Measurements from ENCODE around the gene ATF7. TPM values are rescaled to one million over a fixed set of nuclear protein-coding genes. Genes with fewer than 3 reads are reported as not detected.

Gene ATF7
- total RNA-seq, 1 donor = 28.6 TPM

GRCh38 chr12:53623548-53624385, 2.4 kb downstream of the ATF7 start:
- TF ChIP-seq, protein P1, sequence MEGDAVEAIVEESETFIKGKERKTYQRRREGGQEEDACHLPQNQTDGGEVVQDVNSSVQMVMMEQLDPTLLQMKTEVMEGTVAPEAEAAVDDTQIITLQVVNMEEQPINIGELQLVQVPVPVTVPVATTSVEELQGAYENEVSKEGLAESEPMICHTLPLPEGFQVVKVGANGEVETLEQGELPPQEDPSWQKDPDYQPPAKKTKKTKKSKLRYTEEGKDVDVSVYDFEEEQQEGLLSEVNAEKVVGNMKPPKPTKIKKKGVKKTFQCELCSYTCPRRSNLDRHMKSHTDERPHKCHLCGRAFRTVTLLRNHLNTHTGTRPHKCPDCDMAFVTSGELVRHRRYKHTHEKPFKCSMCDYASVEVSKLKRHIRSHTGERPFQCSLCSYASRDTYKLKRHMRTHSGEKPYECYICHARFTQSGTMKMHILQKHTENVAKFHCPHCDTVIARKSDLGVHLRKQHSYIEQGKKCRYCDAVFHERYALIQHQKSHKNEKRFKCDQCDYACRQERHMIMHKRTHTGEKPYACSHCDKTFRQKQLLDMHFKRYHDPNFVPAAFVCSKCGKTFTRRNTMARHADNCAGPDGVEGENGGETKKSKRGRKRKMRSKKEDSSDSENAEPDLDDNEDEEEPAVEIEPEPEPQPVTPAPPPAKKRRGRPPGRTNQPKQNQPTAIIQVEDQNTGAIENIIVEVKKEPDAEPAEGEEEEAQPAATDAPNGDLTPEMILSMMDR (IDR thresholded peaks at IDR 0.05; ENCODE audit: insufficient read depth, low read length) = no peak
- DNase-seq (ENCODE audit: low read depth) = peak; percentile 77
- H3K4me3 ChIP-seq (ENCODE audit: low read depth, low read length) = peak overlapping the region; percentile 92

DNA sequence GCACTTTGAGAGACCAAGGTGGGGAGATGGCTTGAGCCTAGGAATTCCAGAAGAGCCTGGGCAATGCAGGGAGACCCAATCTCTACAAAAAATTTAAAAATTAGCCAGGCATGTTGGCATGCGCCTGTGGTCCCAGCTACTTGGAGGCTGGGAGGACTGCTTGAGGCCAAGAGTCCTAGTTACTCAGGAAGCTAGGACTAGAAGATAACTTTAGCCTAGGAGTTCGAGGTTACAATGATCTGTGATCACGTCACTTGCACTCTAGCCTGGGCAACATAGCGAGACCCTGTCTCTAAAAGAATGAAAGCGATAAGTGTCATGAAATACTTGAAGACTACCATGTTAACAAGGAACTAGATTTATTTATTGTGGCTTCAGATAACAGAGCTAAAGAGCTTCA, 3.5 kb downstream of the ATF7 start:
- TF ChIP-seq, protein P1 (IDR thresholded peaks at IDR 0.05; ENCODE audit: insufficient read depth, low read length) = no peak
- DNase-seq (ENCODE audit: low read depth) = no peak
- H3K4me3 ChIP-seq (ENCODE audit: low read depth, low read length) = no peak overlapping the region

- DNase-seq (ENCODE audit: low read depth) = peak; percentile 36
- TF ChIP-seq, protein P1 (IDR thresholded peaks at IDR 0.05; ENCODE audit: insufficient read depth, low read length) = no peak
- peak overlapping the region; percentile 51 for H3K4me3 ChIP-seq (ENCODE audit: low read depth, low read length)
These were observed 7.9 kb downstream of the ATF7 start for GRCh38 chr12:53618275-53618674.

DNA sequence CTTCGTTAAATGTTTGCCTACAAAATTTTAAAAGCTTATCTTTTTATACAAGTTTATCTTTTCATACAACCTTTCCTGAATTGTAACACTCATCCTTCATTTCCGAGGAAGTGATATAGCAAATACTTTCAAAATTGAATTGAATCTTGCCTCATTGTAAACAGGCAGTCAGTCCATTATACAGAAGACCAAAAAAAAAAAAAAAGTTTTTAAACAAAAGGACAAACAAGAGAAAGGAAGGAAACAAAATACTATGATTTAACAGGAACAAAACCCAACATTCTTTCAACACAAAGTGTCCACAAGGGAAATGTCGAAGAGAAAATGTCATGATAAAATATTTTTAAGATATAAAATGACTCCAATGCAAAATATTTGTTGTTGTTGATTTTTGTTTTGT, 8.5 kb downstream of the ATF7 start:
- TF ChIP-seq, protein P1 (IDR thresholded peaks at IDR 0.05; ENCODE audit: insufficient read depth, low read length) = no peak
- peak overlapping the region; percentile 51 for H3K4me3 ChIP-seq (ENCODE audit: low read depth, low read length)
- DNase-seq (ENCODE audit: low read depth) = no peak

GRCh38 chr12:53616950-53617349, 9.2 kb downstream of the ATF7 start:
- no peak for DNase-seq (ENCODE audit: low read depth)
- no peak overlapping the region for H3K4me3 ChIP-seq (ENCODE audit: low read depth, low read length)
- TF ChIP-seq, protein P1 (IDR thresholded peaks at IDR 0.05; ENCODE audit: insufficient read depth, low read length) = no peak

- no peak overlapping the region for H3K4me3 ChIP-seq (ENCODE audit: low read depth, low read length)
- TF ChIP-seq, protein P1 (IDR thresholded peaks at IDR 0.05; ENCODE audit: insufficient read depth, low read length) = no peak
- peak; percentile 62 for DNase-seq (ENCODE audit: low read depth)
These were observed 12.4 kb downstream of the ATF7 start for GRCh38 chr12:53613821-53614220.
